Smooth muscle cell (in vitro differentiated cells): ENCODE measurements around the gene TMEM139. TPM values are rescaled to one million over a fixed set of nuclear protein-coding genes. Genes with fewer than 3 reads are reported as not detected.

Experiments used
- DNase-seq: peaks from one replicate; lab custom pipeline; 2025; ENCODE audit not compliant: unreplicated experiment; lab: John Stamatoyannopoulos, UW
- H2AFZ ChIP-seq: fragments of 200-600 bp; sonication (generic); 2 replicates; pipeline ENCODE4 v1.6.0; 2016; ENCODE audit warnings: antibody characterized with exemption, low read depth, mild to moderate bottlenecking
- H3F3A ChIP-seq: fragments of 200-600 bp; sonication (generic); 2 replicates; pipeline ENCODE4 v1.6.0; 2017; ENCODE audit warnings: antibody characterized with exemption, low read depth
- H3K27ac ChIP-seq: fragments of 200-600 bp; sonication (generic); 2 replicates; pipeline ENCODE4 v1.5.1; 2016; ENCODE audit warnings: low read depth, mild to moderate bottlenecking
- H3K27me3 ChIP-seq: fragments of 200-600 bp; sonication (generic); 2 replicates; pipeline ENCODE4 v1.6.1; 2016; ENCODE audit warnings: low read depth, mild to moderate bottlenecking
- H3K36me3 ChIP-seq: fragments of 200-600 bp; sonication (generic); 2 replicates; pipeline ENCODE4 v1.5.1; 2016; ENCODE audit warnings: low read depth
- H3K4me1 ChIP-seq: fragments of 200-600 bp; sonication (generic); 2 replicates; pipeline ENCODE4 v1.5.1; 2016; ENCODE audit warnings: low read depth
- H3K4me2 ChIP-seq: fragments of 200-600 bp; sonication (generic); 2 replicates; pipeline ENCODE4 v1.6.0; 2016; ENCODE audit warnings: mild to moderate bottlenecking
- H3K4me3 ChIP-seq: fragments of 200-600 bp; sonication (generic); 2 replicates; pipeline ENCODE4 v1.5.1; 2016; ENCODE audit warnings: mild to moderate bottlenecking
- H3K79me2 ChIP-seq: fragments of 200-600 bp; sonication (generic); 2 replicates; pipeline ENCODE4 v1.6.0; 2016; ENCODE audit warnings: low read depth, mild to moderate bottlenecking
- H3K9ac ChIP-seq: fragments of 200-600 bp; sonication (generic); 2 replicates; pipeline ENCODE4 v1.6.0; 2016; ENCODE audit warnings: low read depth
- H3K9me3 ChIP-seq: fragments of 200-600 bp; sonication (generic); replicated peaks from 2 replicates; pipeline ENCODE4 v1.5.1; 2016; ENCODE audit warnings: low read depth
- H4K20me1 ChIP-seq: fragments of 200-600 bp; sonication (generic); 2 replicates; pipeline ENCODE4 v1.6.0; 2016; ENCODE audit warnings: low read depth
- CTCF ChIP-seq: fragments of 200-600 bp; sonication (generic); IDR thresholded peaks from 2 replicates; pipeline ENCODE4 v1.5.1; 2017; ENCODE audit warnings: borderline replicate concordance, mild to moderate bottlenecking, antibody characterized with exemption; ENCODE audit not compliant: insufficient read depth, poor library complexity, severe bottlenecking
- WGBS: methylation state at CpG from one replicate; pipeline ENCODE4 v1.1.7; 2016; ENCODE audit warnings: low lambda C conversion rate; 5-methylcytosine and 5-hydroxymethylcytosine counted together
- polyA plus RNA-seq: library from polyadenylated mRNA; unstranded; fragments of >200 nt; fragmentation: Nextera tagmentation; extraction: Ambion mirVana; gene quantifications from 2 replicates; pipeline ENCODE4 v1.2.1, GENCODE V29; 2016
- small RNA-seq: library from RNA; depleted of rRNA; stranded (forward); fragments of <200 nt; gene quantifications from one replicate; pipeline ENCODE3, GENCODE V24; 2014
- total RNA-seq: library from RNA; depleted of rRNA; stranded (reverse); fragments of >200 nt; gene quantifications from 2 replicates; pipeline ENCODE4 v1.2.3, GENCODE V29; 2014

TMEM139 gene
- total and polyA plus RNA-seq, 2 experiments from 2014 or later: 0.93 to 9.1 TPM

- WGBS: 76% methylated on average over 8 of the region's 8 CpGs
- Histone ChIP-seq H3K4me3 (no peak overlapping the region), H3K4me1 (no peaks in the 10 kb centered on the region), H3K79me2 (no peaks in the 10 kb centered on the region), H4K20me1 (no peaks in the 10 kb centered on the region), H3K27me3 (no peaks in the 10 kb centered on the region), H3K27ac (no peak overlapping the region), H3K9me3 (no peaks in the 10 kb centered on the region), H3F3A (no peaks in the 10 kb centered on the region), H3K4me2 (no peak overlapping the region), H3K36me3 (no peaks in the 10 kb centered on the region), H3K9ac (no peak overlapping the region), H2AFZ (no peak overlapping the region)
- no peak for TF ChIP-seq CTCF
- no peak for DNase-seq
These were observed 46.5 kb downstream of the TMEM139 start for GRCh38 chr7:143331179-143331801.

- DNase-seq: no peak
- no peaks in the 10 kb centered on the region for H3K36me3 ChIP-seq
- H2AFZ ChIP-seq: no peak overlapping the region
- H3K27ac ChIP-seq: no peak overlapping the region
- no peaks in the 10 kb centered on the region for H3K79me2 ChIP-seq
- peaks cover 9% of the 10 kb centered on the region for H3K27me3 ChIP-seq
- WGBS: 53% methylated on average over 1 of the region's 1 CpG
- H4K20me1 ChIP-seq: no peaks in the 10 kb centered on the region
- H3K4me3 ChIP-seq: no peak overlapping the region
- H3K9ac ChIP-seq: no peak overlapping the region
- H3K4me1 ChIP-seq: no peaks in the 10 kb centered on the region
- no peak for TF ChIP-seq CTCF
- H3K4me2 ChIP-seq: no peak overlapping the region
- H3K9me3 ChIP-seq: no peaks in the 10 kb centered on the region
- no peaks in the 10 kb centered on the region for H3F3A ChIP-seq
These were observed 49.5 kb downstream of the TMEM139 start for GRCh38 chr7:143334244-143334643.

GRCh38 chr7:143337216-143337615, 52.5 kb downstream of the TMEM139 start:
- DNase-seq: no peak
- Histone ChIP-seq H4K20me1 (no peaks in the 10 kb centered on the region), H3K9me3 (no peaks in the 10 kb centered on the region), H3K27me3 (peaks cover 9% of the 10 kb centered on the region), H3K4me1 (no peaks in the 10 kb centered on the region), H3K9ac (no peak overlapping the region), H3K4me3 (no peak overlapping the region), H3K79me2 (no peaks in the 10 kb centered on the region), H2AFZ (no peak overlapping the region), H3F3A (no peaks in the 10 kb centered on the region), H3K36me3 (no peaks in the 10 kb centered on the region), H3K4me2 (no peak overlapping the region), H3K27ac (no peak overlapping the region)
- TF ChIP-seq CTCF: no peak
- 90% methylated on average over 3 of the region's 3 CpGs for WGBS

Small RNA genes within 50 kb of the gene (small RNA-seq; reads per million reads assigned to genes)
- gene RN7SL481P (not detected), gene RN7SL535P (not detected)

Other genes with a start within 250 kb of the TMEM139 start
- gene OR6V1, start 232.6 kb upstream of the TMEM139 start, total RNA-seq: not detected in 2 replicates
- 0.40 TPM in 1 of 2 replicates, not detected in the other for gene OR6V1, start 232.6 kb upstream of the TMEM139 start, polyA plus RNA-seq
- gene PIP, start 152.9 kb upstream of the TMEM139 start, total RNA-seq: not detected in 2 replicates
- gene PIP, start 152.9 kb upstream of the TMEM139 start, polyA plus RNA-seq: not detected in 2 replicates
- not detected in 2 replicates for gene TAS2R39, start 101.5 kb upstream of the TMEM139 start, total RNA-seq
- not detected in 2 replicates for gene TAS2R39, start 101.5 kb upstream of the TMEM139 start, polyA plus RNA-seq
- gene TAS2R40, start 62.9 kb upstream of the TMEM139 start, total RNA-seq: not detected in 2 replicates
- gene TAS2R40, start 62.9 kb upstream of the TMEM139 start, polyA plus RNA-seq: not detected in 2 replicates
- 102 and 158 TPM in 2 replicates for gene GSTK1, start 21.5 kb upstream of the TMEM139 start, total RNA-seq
- gene GSTK1, start 21.5 kb upstream of the TMEM139 start, polyA plus RNA-seq: 105 and 136 TPM in 2 replicates
- 13.4 and 22.0 TPM in 2 replicates for gene CASP2, start 3.4 kb downstream of the TMEM139 start, total RNA-seq
- gene CASP2, start 3.4 kb downstream of the TMEM139 start, polyA plus RNA-seq: 8.1 and 10.7 TPM in 2 replicates
- gene CLCN1, start 31.2 kb downstream of the TMEM139 start, total RNA-seq: not detected in 2 replicates
- not detected in 2 replicates for gene CLCN1, start 31.2 kb downstream of the TMEM139 start, polyA plus RNA-seq
- gene FAM131B, start 77.8 kb downstream of the TMEM139 start, total RNA-seq: 0.09 and 0.31 TPM in 2 replicates
- 0.03 TPM in 1 of 2 replicates, not detected in the other for gene FAM131B, start 77.8 kb downstream of the TMEM139 start, polyA plus RNA-seq
- gene ZYX, start 96.4 kb downstream of the TMEM139 start, total RNA-seq: 52.2 and 71.1 TPM in 2 replicates
- 322 and 354 TPM in 2 replicates for gene ZYX, start 96.4 kb downstream of the TMEM139 start, polyA plus RNA-seq
- gene EPHA1, start 123.9 kb downstream of the TMEM139 start, total RNA-seq: 4.3 and 19.1 TPM in 2 replicates
- 8.7 and 23.6 TPM in 2 replicates for gene EPHA1, start 123.9 kb downstream of the TMEM139 start, polyA plus RNA-seq
- gene TAS2R60, start 158.5 kb downstream of the TMEM139 start, total RNA-seq: not detected in 2 replicates
- gene TAS2R60, start 158.5 kb downstream of the TMEM139 start, polyA plus RNA-seq: not detected in 2 replicates
- not detected in 2 replicates for gene TAS2R41, start 192.9 kb downstream of the TMEM139 start, total RNA-seq
- not detected in 2 replicates for gene TAS2R41, start 192.9 kb downstream of the TMEM139 start, polyA plus RNA-seq